ENCODE results near the gene TMEM163. TPM values are rescaled to one million over a fixed set of nuclear protein-coding genes. Genes with fewer than 3 reads are reported as not detected.
"Not testable (repeated sequence)": the region's sequence is repeated elsewhere in the genome, so short reads cannot be mapped to it uniquely, and the experiment has no call there.

TMEM163 gene
- total RNA-seq, 2 donors from 2014 or later, result 0.55 to 23.1 TPM

DNA sequence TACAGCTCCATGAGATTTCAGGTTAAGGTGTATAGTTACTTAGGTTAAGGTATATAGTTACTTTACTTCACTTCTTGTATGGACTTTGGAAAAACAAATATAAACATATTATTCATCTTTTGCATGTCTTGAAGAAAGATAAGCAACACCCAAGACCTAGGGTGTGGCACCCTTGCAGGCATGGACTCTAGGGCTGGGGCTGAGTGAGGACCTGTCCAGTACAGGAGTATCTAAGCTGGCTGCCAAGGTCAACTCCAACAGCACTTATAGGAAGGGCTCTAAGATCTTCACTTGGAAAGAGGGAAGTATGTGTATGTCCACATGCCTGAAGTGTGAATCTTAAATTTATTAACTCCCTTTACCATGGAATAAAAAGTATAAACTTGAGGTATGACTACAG lies 7.1 kb upstream of the TMEM163 start:
- no peak for DNase-seq (ENCODE audit: low spot score)
- Histone ChIP-seq H3K27me3 (replicated peaks; ENCODE audit: insufficient read depth) (no peaks in the 10 kb centered on the region), H3K9me3 (no peaks in the 10 kb centered on the region), H3K4me1 (replicated peaks) (no peaks in the 10 kb centered on the region), H3K27ac (no peak overlapping the region), H3K4me3 (no peak overlapping the region), H3K36me3 (no peaks in the 10 kb centered on the region)
- intact Hi-C loops (cut with DNase I), result no loop called here
- TF ChIP-seq POLR2A (IDR thresholded peaks at IDR 0.05) (no peak), CTCF (IDR thresholded peaks at IDR 0.05) (no peak), POLR2AphosphoS5 (IDR thresholded peaks at IDR 0.05) (no peak)

DNA sequence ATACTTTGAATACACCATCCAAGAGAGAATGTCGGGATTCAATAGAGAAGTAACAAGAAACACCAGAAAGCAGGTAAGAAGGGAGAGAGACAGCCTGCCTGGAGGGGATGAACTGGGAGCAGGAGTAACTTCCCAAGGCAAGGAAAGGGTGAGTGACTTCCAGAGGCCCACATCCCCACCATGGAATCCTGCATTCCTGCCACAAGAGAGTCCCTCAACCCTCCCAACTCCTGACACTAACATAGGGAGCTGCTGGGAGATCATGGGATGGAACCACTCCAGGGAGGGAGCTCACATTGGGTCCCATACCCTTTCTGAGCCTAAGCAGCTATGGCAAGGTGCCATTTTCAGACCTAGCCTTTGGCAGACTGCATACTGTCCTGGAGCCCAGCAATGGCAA lies 5.5 kb upstream of the TMEM163 start:
- WGBS, result 93% methylated on average over 1 of the region's 1 CpG
- Histone ChIP-seq H3K4me3 (no peak overlapping the region), H3K4me1 (replicated peaks) (no peaks in the 10 kb centered on the region), H3K9me3 (no peaks in the 10 kb centered on the region), H3K27ac (no peak overlapping the region), H3K36me3 (no peaks in the 10 kb centered on the region), H3K27me3 (replicated peaks; ENCODE audit: insufficient read depth) (no peaks in the 10 kb centered on the region)
- TF ChIP-seq POLR2AphosphoS5 (IDR thresholded peaks at IDR 0.05), result no peak
- TF ChIP-seq CTCF (IDR thresholded peaks at IDR 0.05), result no peak
- TF ChIP-seq POLR2A (IDR thresholded peaks at IDR 0.05), result no peak
- intact Hi-C loops (cut with DNase I), result no loop called here
- DNase-seq (ENCODE audit: low spot score), result no peak

DNA sequence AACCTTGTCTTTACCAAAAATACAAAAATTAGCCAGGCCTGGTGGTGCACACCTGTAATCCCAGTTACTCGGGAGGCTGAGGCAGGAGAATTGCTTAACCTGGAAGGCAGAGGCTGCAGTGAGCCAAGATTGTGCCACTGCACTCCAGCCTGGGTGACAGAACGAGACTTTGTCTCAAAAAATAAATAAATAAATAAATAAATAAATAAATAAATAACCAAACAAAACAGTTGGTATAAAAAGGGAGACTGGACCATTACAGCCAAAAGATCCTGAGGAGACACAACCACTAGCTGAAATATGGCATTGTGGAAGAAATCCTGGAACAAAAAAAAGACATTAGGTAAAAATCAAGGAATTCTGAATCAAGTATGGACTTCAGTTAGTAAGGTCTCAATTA lies 4.9 kb upstream of the TMEM163 start:
- H3K4me1 ChIP-seq (replicated peaks); H3K27ac ChIP-seq; H3K9me3 ChIP-seq; H3K36me3 ChIP-seq; intact Hi-C loops (cut with DNase I); DNase-seq (ENCODE audit: low spot score); H3K27me3 ChIP-seq (replicated peaks; ENCODE audit: insufficient read depth); H3K4me3 ChIP-seq: not testable (repeated sequence)
- 85% methylated on average over 2 of the region's 2 CpGs for WGBS

DNA sequence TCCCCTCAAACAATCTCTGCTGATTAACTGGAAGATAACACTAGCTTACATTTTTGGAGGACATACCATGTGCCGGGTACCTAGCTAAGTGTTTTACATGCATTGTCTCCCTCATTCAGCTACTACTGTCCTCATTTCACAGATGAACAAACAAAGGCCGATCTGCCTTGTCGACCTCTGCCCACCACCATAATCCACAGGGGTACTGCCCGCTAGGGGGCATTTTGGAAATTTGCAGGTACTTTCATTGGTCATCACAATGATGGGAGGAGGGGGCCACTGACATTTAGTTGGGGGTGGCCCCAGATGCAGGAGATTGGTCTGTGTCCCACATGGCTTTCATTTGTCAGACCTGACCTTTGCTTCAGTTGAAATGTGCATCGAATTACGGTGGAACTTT lies 3.9 kb upstream of the TMEM163 start:
- DNase-seq (ENCODE audit: low spot score), result no peak
- Histone ChIP-seq H3K27me3 (replicated peaks; ENCODE audit: insufficient read depth) (no peaks in the 10 kb centered on the region), H3K9me3 (no peaks in the 10 kb centered on the region), H3K36me3 (no peaks in the 10 kb centered on the region), H3K4me1 (replicated peaks) (peaks cover 5% of the 10 kb centered on the region), H3K27ac (no peak overlapping the region), H3K4me3 (no peak overlapping the region)
- intact Hi-C loops (cut with DNase I), result no loop called here
- WGBS, result 61% methylated on average over 6 of the region's 6 CpGs
- TF ChIP-seq CTCF (IDR thresholded peaks at IDR 0.05) (no peak), POLR2A (IDR thresholded peaks at IDR 0.05) (no peak), POLR2AphosphoS5 (IDR thresholded peaks at IDR 0.05) (no peak)

GRCh38 chr2:134721596-134721995 lies 2.8 kb upstream of the TMEM163 start:
- intact Hi-C loops (cut with DNase I), result no loop called here
- no peak for TF ChIP-seq POLR2AphosphoS5 (IDR thresholded peaks at IDR 0.05)
- no peak for TF ChIP-seq POLR2A (IDR thresholded peaks at IDR 0.05)
- no peak for TF ChIP-seq CTCF (IDR thresholded peaks at IDR 0.05)
- Histone ChIP-seq H3K9me3 (no peaks in the 10 kb centered on the region), H3K27ac (no peak overlapping the region), H3K4me3 (no peak overlapping the region), H3K36me3 (no peaks in the 10 kb centered on the region), H3K27me3 (replicated peaks; ENCODE audit: insufficient read depth) (no peaks in the 10 kb centered on the region), H3K4me1 (replicated peaks) (peaks cover 5% of the 10 kb centered on the region)
- WGBS, result 90% methylated on average over 4 of the region's 4 CpGs
- DNase-seq (ENCODE audit: low spot score), result no peak
